Stimulated activated effector memory CD8-positive, alpha-beta T cell treated with anti-CD3 and anti-CD28 coated beads, Interleukin-12 subunit alpha, Interleukin-12 subunit beta, amount 100 ng/mL, for 72 hours (primary cell): ENCODE results near the gene PDZD2.
"Not testable (repeated sequence)": the region's sequence is repeated elsewhere in the genome, so short reads cannot be mapped to it uniquely, and the experiment has no call there.

ENCODE experiments used
- ATAC-seq: fragments of 150-1000 bp; cut with Tn5 transposase; 2 replicates; pipeline ENCODE4 v1.10.0; 2021
- DNase-seq, 2 donors: peaks; one replicate each; pipeline ENCODE4 v3.0.0; 2021 to 2022; ENCODE audit warnings: low spot score in 2 of 2
- H3K27ac Mint-ChIP-seq: one replicate; pipeline ENCODE4 v1.8.0; 2022; ENCODE audit warnings: mild to moderate bottlenecking, mixed read lengths
- H3K36me3 Mint-ChIP-seq: one replicate; pipeline ENCODE4 v1.8.0; 2022; ENCODE audit warnings: mild to moderate bottlenecking, mixed read lengths
- H3K4me1 Mint-ChIP-seq: one replicate; pipeline ENCODE4 v1.8.0; 2022; ENCODE audit warnings: mixed read lengths
- H3K4me3 Mint-ChIP-seq: one replicate; pipeline ENCODE4 v1.8.0; 2022; ENCODE audit warnings: mild to moderate bottlenecking, mixed read lengths
- H3K9me3 Mint-ChIP-seq: one replicate; pipeline ENCODE4 v1.8.0; 2022; ENCODE audit warnings: mixed read lengths

Gene PDZD2

GRCh38 chr5:31638748-31639418 lies at the start of gene PDZD2:
PDZD2 (plus strand) TSS chr5:31639131.
- peak within 1 kb of the TSS; percentile 73 for H3K4me3 Mint-ChIP-seq
- peak within 1 kb of the TSS; percentile 87 for H3K27ac Mint-ChIP-seq
- peak; percentile 43 to 80 for DNase-seq
- peak; percentile 74 for ATAC-seq
- no peaks in the 10 kb centered on the region for H3K36me3 Mint-ChIP-seq
- H3K4me1 Mint-ChIP-seq = peaks cover 8% of the 10 kb centered on the region
- H3K9me3 Mint-ChIP-seq = no peaks in the 10 kb centered on the region

- no peak for ATAC-seq
- no peak for DNase-seq
- H3K36me3 Mint-ChIP-seq = no peaks in the 10 kb centered on the region
- no peak overlapping the region for H3K27ac Mint-ChIP-seq
- no peak overlapping the region for H3K4me3 Mint-ChIP-seq
- H3K9me3 Mint-ChIP-seq = no peaks in the 10 kb centered on the region
- no peaks in the 10 kb centered on the region for H3K4me1 Mint-ChIP-seq
Observed at GRCh38 chr5:31593665-31594064, 45.3 kb upstream of the PDZD2 start.

GRCh38 chr5:31596354-31596753 lies 42.6 kb upstream of the PDZD2 start:
- H3K4me3 Mint-ChIP-seq = no peak overlapping the region
- H3K36me3 Mint-ChIP-seq = no peaks in the 10 kb centered on the region
- H3K4me1 Mint-ChIP-seq = no peaks in the 10 kb centered on the region
- no peak for ATAC-seq
- H3K27ac Mint-ChIP-seq = no peak overlapping the region
- DNase-seq = no peak
- H3K9me3 Mint-ChIP-seq = no peaks in the 10 kb centered on the region

- Mint-ChIP-seq H3K36me3 (no peaks in the 10 kb centered on the region), H3K4me1 (no peaks in the 10 kb centered on the region), H3K4me3 (no peak overlapping the region), H3K9me3 (no peaks in the 10 kb centered on the region), H3K27ac (no peak overlapping the region)
- DNase-seq (no peak), ATAC-seq (no peak)
Observed at GRCh38 chr5:31598640-31599611, 40.0 kb upstream of the PDZD2 start.

- H3K4me1 Mint-ChIP-seq, ATAC-seq, H3K27ac Mint-ChIP-seq, H3K4me3 Mint-ChIP-seq, H3K36me3 Mint-ChIP-seq, H3K9me3 Mint-ChIP-seq, DNase-seq: not testable (repeated sequence)
Observed at GRCh38 chr5:31602305-31602704, 36.6 kb upstream of the PDZD2 start.

GRCh38 chr5:31604240-31604639 lies 34.7 kb upstream of the PDZD2 start:
- H3K27ac Mint-ChIP-seq = no peak overlapping the region
- no peak for ATAC-seq
- H3K4me1 Mint-ChIP-seq = no peaks in the 10 kb centered on the region
- H3K36me3 Mint-ChIP-seq = no peaks in the 10 kb centered on the region
- no peak for DNase-seq
- H3K4me3 Mint-ChIP-seq = no peak overlapping the region
- H3K9me3 Mint-ChIP-seq = no peaks in the 10 kb centered on the region

- no peaks in the 10 kb centered on the region for H3K9me3 Mint-ChIP-seq
- H3K4me1 Mint-ChIP-seq = no peaks in the 10 kb centered on the region
- no peak overlapping the region for H3K27ac Mint-ChIP-seq
- DNase-seq = no peak
- ATAC-seq = no peak
- no peak overlapping the region for H3K4me3 Mint-ChIP-seq
- no peaks in the 10 kb centered on the region for H3K36me3 Mint-ChIP-seq
Observed at GRCh38 chr5:31604644-31605043, 34.3 kb upstream of the PDZD2 start.

- no peak overlapping the region for H3K4me3 Mint-ChIP-seq
- no peaks in the 10 kb centered on the region for H3K36me3 Mint-ChIP-seq
- DNase-seq (no peak), ATAC-seq (no peak)
- H3K27ac Mint-ChIP-seq = no peak overlapping the region
- H3K4me1 Mint-ChIP-seq = no peaks in the 10 kb centered on the region
- no peaks in the 10 kb centered on the region for H3K9me3 Mint-ChIP-seq
Observed at GRCh38 chr5:31605920-31606319, 33.0 kb upstream of the PDZD2 start.

- no peak overlapping the region for H3K4me3 Mint-ChIP-seq
- no peaks in the 10 kb centered on the region for H3K36me3 Mint-ChIP-seq
- ATAC-seq (no peak), DNase-seq (no peak)
- H3K9me3 Mint-ChIP-seq = no peaks in the 10 kb centered on the region
- no peaks in the 10 kb centered on the region for H3K4me1 Mint-ChIP-seq
- no peak overlapping the region for H3K27ac Mint-ChIP-seq
Observed at GRCh38 chr5:31607546-31607945, 31.4 kb upstream of the PDZD2 start.

GRCh38 chr5:31611002-31611401 lies 27.9 kb upstream of the PDZD2 start:
- Mint-ChIP-seq H3K4me3 (no peak overlapping the region), H3K27ac (no peak overlapping the region), H3K9me3 (no peaks in the 10 kb centered on the region), H3K4me1 (no peaks in the 10 kb centered on the region), H3K36me3 (no peaks in the 10 kb centered on the region)
- ATAC-seq (no peak), DNase-seq (no peak)

- DNase-seq (no peak), ATAC-seq (no peak)
- H3K4me1 Mint-ChIP-seq = no peaks in the 10 kb centered on the region
- no peaks in the 10 kb centered on the region for H3K36me3 Mint-ChIP-seq
- H3K27ac Mint-ChIP-seq = no peak overlapping the region
- H3K9me3 Mint-ChIP-seq = no peaks in the 10 kb centered on the region
- no peak overlapping the region for H3K4me3 Mint-ChIP-seq
Observed at GRCh38 chr5:31613651-31614050, 25.3 kb upstream of the PDZD2 start.

GRCh38 chr5:31614151-31615020 lies 24.5 kb upstream of the PDZD2 start:
- Mint-ChIP-seq H3K4me1 (no peaks in the 10 kb centered on the region), H3K36me3 (no peaks in the 10 kb centered on the region), H3K9me3 (no peaks in the 10 kb centered on the region), H3K4me3 (no peak overlapping the region), H3K27ac (no peak overlapping the region)
- ATAC-seq (no peak), DNase-seq (no peak)

GRCh38 chr5:31617867-31618266 lies 21.1 kb upstream of the PDZD2 start:
- Mint-ChIP-seq H3K27ac (no peak overlapping the region), H3K9me3 (no peaks in the 10 kb centered on the region), H3K36me3 (no peaks in the 10 kb centered on the region), H3K4me3 (no peak overlapping the region), H3K4me1 (no peaks in the 10 kb centered on the region)
- ATAC-seq (peak; percentile 15), DNase-seq (no peak)

GRCh38 chr5:31620026-31620425 lies 18.9 kb upstream of the PDZD2 start:
- ATAC-seq (no peak), DNase-seq (no peak)
- Mint-ChIP-seq H3K27ac (no peak overlapping the region), H3K4me3 (no peak overlapping the region), H3K36me3 (no peaks in the 10 kb centered on the region), H3K4me1 (no peaks in the 10 kb centered on the region), H3K9me3 (no peaks in the 10 kb centered on the region)

- ATAC-seq = peak; percentile 68
- Mint-ChIP-seq H3K4me3 (no peak overlapping the region), H3K9me3 (no peaks in the 10 kb centered on the region), H3K27ac (no peak overlapping the region), H3K36me3 (no peaks in the 10 kb centered on the region), H3K4me1 (no peaks in the 10 kb centered on the region)
- DNase-seq = no peak
Observed at GRCh38 chr5:31623249-31623648, 15.7 kb upstream of the PDZD2 start.
